HG02759 (cell line): ENCODE data around the gene PLXDC2.

Source experiments
- ATAC-seq: cut with Tn5 transposase; IDR thresholded peaks from one replicate; pipeline ENCODE4 v1.9.1; 2021; ENCODE audit warnings: mild to moderate bottlenecking, moderate library complexity; ENCODE audit not compliant: unreplicated experiment

PLXDC2 gene

GRCh38 chr10:20303453-20304152 lies 487.4 kb downstream of the PLXDC2 start:
- no peak for ATAC-seq

- ATAC-seq = no peak
These were observed 497.4 kb downstream of the PLXDC2 start for GRCh38 chr10:20313665-20314064.

DNA sequence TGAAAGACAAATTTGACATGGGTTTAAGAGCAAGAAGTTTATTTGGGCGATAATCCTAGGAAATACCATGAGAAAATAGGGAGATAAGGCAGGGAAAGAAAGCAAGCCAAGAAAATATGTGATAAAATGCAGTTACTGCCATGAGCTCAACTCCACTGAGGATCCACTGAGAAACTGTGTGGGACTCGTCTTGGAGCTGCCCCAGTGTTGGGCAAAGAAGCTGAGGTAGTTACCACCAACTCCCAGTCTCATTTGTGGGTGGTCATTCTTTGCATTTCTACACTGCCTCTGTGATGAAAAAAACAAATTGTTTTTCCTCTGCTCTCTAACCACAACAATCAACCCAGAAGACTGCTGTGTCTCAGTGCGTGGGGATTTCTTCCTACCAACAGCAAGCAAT lies 498.2 kb downstream of the PLXDC2 start:
- no peak for ATAC-seq

- ATAC-seq = no peak
These were observed 511.7 kb downstream of the PLXDC2 start for GRCh38 chr10:20327954-20328353.

DNA sequence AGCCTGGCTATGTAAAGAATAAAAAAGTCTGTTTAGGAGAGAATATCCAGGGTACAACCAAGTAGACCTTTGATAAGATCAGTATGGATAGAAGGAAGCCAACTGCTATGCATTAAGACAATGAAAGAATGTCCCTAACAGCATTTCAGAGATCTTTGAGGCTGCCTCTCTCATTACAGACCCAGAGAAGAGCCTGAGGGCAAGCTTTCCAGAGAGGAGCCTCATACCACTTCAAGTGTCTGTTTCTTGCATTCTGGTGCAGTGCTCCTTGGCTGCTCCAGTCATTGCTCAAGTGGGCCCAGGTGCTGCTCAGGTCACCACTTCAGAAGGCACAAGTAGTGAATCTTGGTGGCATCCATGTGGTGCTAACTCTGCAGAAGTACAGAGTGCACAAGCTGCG lies 514.0 kb downstream of the PLXDC2 start:
- ATAC-seq = no peak

DNA sequence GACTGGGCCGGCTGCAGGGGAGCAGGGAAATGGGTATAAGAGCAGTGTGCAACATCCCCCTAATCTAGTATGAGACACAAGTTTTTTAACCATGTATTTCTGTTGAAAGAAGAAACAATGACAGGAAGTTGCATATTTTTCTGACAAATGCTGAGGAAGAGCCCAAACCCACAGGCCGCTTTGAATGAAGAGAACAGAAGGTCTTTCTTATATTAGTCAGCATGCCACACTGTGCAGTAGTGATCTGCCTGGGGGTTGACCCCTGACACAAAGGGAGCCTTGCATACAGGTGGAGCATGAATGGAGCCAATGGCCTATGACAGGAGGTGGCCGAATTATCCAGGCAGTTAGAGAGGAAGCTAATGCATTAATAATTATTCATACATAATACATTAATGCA lies 518.3 kb downstream of the PLXDC2 start:
- no peak for ATAC-seq
